ENCODE measurements around the gene KIF26B.

KIF26B gene

DNA sequence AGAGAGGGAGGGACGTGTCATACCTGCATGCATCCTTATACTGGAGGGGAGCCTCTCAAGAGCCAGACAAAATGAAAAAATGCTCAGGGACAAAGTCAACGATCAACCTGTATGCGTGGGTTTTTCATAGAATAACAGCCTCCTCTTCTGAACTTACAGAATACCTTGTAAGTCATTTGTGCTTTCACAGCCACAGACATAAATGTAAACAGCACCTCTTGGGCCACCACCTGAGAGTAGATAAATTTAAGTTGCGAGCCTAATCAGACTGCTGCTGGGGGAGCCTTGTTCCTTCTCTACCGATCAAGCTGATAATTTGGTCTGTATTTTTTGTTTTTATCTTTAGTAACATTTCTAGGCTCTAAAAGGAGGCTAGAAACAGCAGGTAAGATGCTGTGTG is 223.1 kb downstream of the KIF26B start:
- no peak; the same call in 2 of the 3 replicates for ATAC-seq (ENCODE audit: insufficient read depth, low read depth)
- H4K20me1 ChIP-seq (ENCODE audit: insufficient read depth, low read length): no peaks in the 10 kb centered on the region
- no peaks in the 10 kb centered on the region for H3K9me3 ChIP-seq (ENCODE audit: insufficient read depth, low read length, severe bottlenecking)
- peak overlapping the region in 1 of 2 experiments; percentile 24; a peak in 1 of 4 replicates for H3K4me3 ChIP-seq (ENCODE audit: low read depth in 1 of 2, low read length in 2 of 2)
- H3K4me1 ChIP-seq (ENCODE audit: insufficient read depth, low read length): peaks cover 26% of the 10 kb centered on the region
- H3K27me3 ChIP-seq (ENCODE audit: insufficient read depth, low read length, poor library complexity): no peaks in the 10 kb centered on the region
- no peak for DNase-seq
- no peak overlapping the region for H2AFZ ChIP-seq (ENCODE audit: low read depth, low read length)
- peak overlapping the region; percentile 55 for H3K4me2 ChIP-seq (ENCODE audit: insufficient read depth, low read length)
- no peaks in the 10 kb centered on the region for H3K79me2 ChIP-seq (ENCODE audit: insufficient read depth, low read length)
- peak overlapping the region; percentile 71 for H3K27ac ChIP-seq (ENCODE audit: low read length)
- peak overlapping the region; percentile 13; the same call in 1 of the 2 replicates for H3K9ac ChIP-seq (ENCODE audit: low read depth, low read length)
- no peaks in the 10 kb centered on the region for H3K36me3 ChIP-seq (ENCODE audit: insufficient read depth, low read length)
- TF ChIP-seq EZH2 (IDR thresholded peaks at IDR 0.05; ENCODE audit: borderline replicate concordance, low read depth, low read length, severe bottlenecking): no peak
- TF ChIP-seq, protein P1, sequence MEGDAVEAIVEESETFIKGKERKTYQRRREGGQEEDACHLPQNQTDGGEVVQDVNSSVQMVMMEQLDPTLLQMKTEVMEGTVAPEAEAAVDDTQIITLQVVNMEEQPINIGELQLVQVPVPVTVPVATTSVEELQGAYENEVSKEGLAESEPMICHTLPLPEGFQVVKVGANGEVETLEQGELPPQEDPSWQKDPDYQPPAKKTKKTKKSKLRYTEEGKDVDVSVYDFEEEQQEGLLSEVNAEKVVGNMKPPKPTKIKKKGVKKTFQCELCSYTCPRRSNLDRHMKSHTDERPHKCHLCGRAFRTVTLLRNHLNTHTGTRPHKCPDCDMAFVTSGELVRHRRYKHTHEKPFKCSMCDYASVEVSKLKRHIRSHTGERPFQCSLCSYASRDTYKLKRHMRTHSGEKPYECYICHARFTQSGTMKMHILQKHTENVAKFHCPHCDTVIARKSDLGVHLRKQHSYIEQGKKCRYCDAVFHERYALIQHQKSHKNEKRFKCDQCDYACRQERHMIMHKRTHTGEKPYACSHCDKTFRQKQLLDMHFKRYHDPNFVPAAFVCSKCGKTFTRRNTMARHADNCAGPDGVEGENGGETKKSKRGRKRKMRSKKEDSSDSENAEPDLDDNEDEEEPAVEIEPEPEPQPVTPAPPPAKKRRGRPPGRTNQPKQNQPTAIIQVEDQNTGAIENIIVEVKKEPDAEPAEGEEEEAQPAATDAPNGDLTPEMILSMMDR (IDR thresholded peaks at IDR 0.05; ENCODE audit: borderline replicate concordance, extremely low read depth, low read length, poor library complexity, severe bottlenecking): no peak

DNA sequence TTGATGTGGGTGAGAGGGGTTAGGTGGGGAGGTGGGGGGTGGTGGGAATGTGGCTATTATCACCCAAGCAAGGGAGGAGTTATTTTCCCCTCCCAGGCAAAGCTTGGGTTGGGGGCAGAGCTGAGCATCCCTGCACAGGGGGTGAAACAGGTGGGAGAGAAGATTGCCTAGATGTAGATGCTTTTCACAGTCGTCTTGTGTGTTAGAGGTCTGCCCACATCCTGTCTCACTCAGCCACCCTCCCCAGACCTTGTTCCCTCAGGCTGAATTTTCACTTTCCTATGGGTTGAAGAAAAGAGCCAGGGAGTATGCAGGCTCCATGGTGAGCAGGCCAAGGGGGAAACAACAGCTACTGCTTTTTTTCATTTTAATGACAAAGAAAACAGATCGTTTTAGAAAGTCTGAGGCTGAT is 223.5 kb downstream of the KIF26B start:
- Histone ChIP-seq H4K20me1 (ENCODE audit: insufficient read depth, low read length) (no peaks in the 10 kb centered on the region), H3K4me1 (ENCODE audit: insufficient read depth, low read length) (peaks cover 26% of the 10 kb centered on the region), H3K79me2 (ENCODE audit: insufficient read depth, low read length) (no peaks in the 10 kb centered on the region), H3K4me2 (ENCODE audit: insufficient read depth, low read length) (peak overlapping the region; percentile 55), H3K9me3 (ENCODE audit: insufficient read depth, low read length, severe bottlenecking) (no peaks in the 10 kb centered on the region), H3K27ac (ENCODE audit: low read length) (peak overlapping the region; percentile 96), H3K4me3 (ENCODE audit: low read depth in 1 of 2, low read length in 2 of 2) (no peak overlapping the region), H2AFZ (ENCODE audit: low read depth, low read length) (peak overlapping the region; percentile 60; the same call in 1 of the 2 replicates), H3K9ac (ENCODE audit: low read depth, low read length) (peak overlapping the region; percentile 31; the same call in 1 of the 2 replicates), H3K36me3 (ENCODE audit: insufficient read depth, low read length) (no peaks in the 10 kb centered on the region), H3K27me3 (ENCODE audit: insufficient read depth, low read length, poor library complexity) (no peaks in the 10 kb centered on the region)
- ATAC-seq (ENCODE audit: insufficient read depth, low read depth): peak; percentile 98
- DNase-seq: peak; percentile 94
- TF ChIP-seq, protein P1 (IDR thresholded peaks at IDR 0.05; ENCODE audit: borderline replicate concordance, extremely low read depth, low read length, poor library complexity, severe bottlenecking): no peak
- TF ChIP-seq EZH2 (IDR thresholded peaks at IDR 0.05; ENCODE audit: borderline replicate concordance, low read depth, low read length, severe bottlenecking): no peak

DNA sequence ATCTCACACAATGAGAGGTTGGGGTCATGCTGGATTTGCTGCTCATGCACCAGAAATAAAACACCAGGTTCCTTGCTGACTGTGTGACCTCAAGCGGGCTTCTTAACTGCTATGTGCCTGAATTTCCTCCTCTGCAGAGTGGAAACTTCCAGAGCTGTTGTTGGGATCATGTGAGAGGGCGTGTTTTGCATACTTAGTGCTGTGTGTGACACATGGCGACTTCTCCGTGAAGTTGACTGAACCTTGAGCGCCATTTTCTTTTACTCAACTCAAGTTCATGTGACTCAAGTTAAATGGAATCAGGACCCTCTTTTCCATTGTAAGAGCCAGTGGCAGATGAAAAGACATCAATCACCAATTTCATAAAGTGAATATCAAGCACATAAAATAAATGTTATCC is 224.0 kb downstream of the KIF26B start:
- no peaks in the 10 kb centered on the region for H3K9me3 ChIP-seq (ENCODE audit: insufficient read depth, low read length, severe bottlenecking)
- H4K20me1 ChIP-seq (ENCODE audit: insufficient read depth, low read length): no peaks in the 10 kb centered on the region
- peak overlapping the region; percentile 96 for H3K27ac ChIP-seq (ENCODE audit: low read length)
- TF ChIP-seq, protein P1 (IDR thresholded peaks at IDR 0.05; ENCODE audit: borderline replicate concordance, extremely low read depth, low read length, poor library complexity, severe bottlenecking): no peak
- no peak for TF ChIP-seq EZH2 (IDR thresholded peaks at IDR 0.05; ENCODE audit: borderline replicate concordance, low read depth, low read length, severe bottlenecking)
- H3K4me1 ChIP-seq (ENCODE audit: insufficient read depth, low read length): peaks cover 26% of the 10 kb centered on the region
- no peak for DNase-seq
- peak overlapping the region; percentile 30 for H3K4me2 ChIP-seq (ENCODE audit: insufficient read depth, low read length)
- H3K79me2 ChIP-seq (ENCODE audit: insufficient read depth, low read length): no peaks in the 10 kb centered on the region
- H2AFZ ChIP-seq (ENCODE audit: low read depth, low read length): peak overlapping the region; percentile 60; the same call in 1 of the 2 replicates
- peak; percentile 42 for ATAC-seq (ENCODE audit: insufficient read depth, low read depth)
- no peak overlapping the region for H3K4me3 ChIP-seq (ENCODE audit: low read depth in 1 of 2, low read length in 2 of 2)
- peak overlapping the region; percentile 31; the same call in 1 of the 2 replicates for H3K9ac ChIP-seq (ENCODE audit: low read depth, low read length)
- no peaks in the 10 kb centered on the region for H3K36me3 ChIP-seq (ENCODE audit: insufficient read depth, low read length)
- no peaks in the 10 kb centered on the region for H3K27me3 ChIP-seq (ENCODE audit: insufficient read depth, low read length, poor library complexity)

Measured in DND-41 (cell line).